GM19099 (cell line): ENCODE data around the gene LCP1.

Source experiments
- POLR2A ChIP-seq: IDR thresholded peaks from 3 replicates; pipeline ENCODE4 v1.6.1; 2011; ENCODE audit warnings: low read depth; ENCODE audit not compliant: insufficient read length; ENCODE audit errors: extremely low read depth

Gene LCP1

DNA sequence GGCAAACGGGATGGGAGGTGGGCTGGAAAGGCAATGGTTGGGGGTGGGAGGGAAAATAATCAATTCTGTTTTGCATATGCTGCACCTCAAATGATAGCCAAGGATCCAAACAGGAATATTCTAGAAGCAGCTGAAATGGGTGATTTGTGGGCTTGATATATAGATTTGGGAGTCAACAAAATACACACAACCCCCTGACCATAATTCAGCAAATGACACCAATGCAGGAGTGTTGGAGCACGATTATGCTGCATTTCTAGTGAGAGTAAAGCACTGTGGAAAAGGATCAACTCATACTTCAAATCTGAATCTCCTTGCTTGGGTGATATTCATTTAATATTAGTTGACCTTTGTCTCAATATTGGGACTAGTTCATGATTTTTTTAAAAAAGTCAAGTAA is 36.0 kb downstream of the LCP1 start:
- no peak for TF ChIP-seq POLR2A

DNA sequence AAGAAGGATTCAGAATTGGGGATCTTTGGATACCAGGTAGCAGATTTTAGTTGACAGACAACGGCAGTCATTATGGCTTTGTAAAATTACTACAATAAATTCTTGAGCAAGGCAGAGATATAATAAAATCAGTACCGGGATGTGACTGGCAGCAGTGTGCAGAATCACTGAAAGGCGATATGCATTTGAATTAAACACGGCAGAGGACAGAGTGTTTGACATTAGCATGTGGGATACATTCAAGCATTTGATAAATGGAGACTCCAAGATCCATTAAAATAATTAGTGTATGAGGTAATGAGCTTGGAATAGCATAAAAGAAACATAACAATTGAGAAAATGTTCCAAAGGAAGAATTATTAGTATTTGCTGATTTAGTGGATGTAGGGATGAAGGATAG is 36.8 kb downstream of the LCP1 start:
- no peak for TF ChIP-seq POLR2A

DNA sequence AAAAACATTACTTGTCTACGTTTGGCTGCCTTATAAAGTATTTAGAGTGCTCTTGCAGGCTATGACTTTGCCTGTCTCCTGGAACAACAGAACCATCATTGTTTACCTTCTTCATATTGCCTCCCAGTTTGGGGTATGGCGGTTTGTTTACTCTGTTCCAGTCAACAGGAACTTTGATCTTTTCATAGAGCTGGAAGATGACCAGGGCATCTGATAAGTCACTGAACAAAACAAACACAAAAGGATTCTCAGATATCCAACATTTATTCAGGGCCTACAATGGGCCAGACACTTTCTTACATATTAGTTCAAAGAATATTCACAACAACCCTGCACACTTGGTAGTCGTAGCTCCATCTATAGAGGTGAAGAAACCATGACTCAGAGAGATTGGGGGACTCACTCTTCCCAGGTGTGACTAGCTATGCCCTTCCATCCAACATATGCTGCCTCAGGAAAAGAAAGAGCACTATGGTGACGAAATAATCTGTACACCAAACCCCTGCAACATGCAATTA is 38.7 kb downstream of the LCP1 start:
- no peak for TF ChIP-seq POLR2A

DNA sequence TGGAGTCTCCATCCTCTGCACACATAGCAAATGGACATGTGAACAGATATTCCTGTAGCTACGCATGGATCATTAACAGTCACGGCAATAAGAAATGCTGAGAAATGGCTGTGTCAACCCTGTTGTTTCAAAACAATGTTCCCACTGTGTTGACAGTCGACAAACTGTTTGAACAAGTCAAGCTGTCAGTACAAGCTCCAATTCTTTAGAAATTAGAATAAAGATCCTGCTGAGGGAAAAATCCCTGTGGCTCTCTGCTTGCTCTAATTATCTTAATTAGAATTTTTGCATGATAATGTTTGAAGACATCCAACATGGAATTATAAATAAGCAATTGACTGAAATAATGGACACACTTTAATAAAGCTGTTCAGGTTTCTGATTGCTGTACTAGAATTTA is 39.2 kb downstream of the LCP1 start:
- no peak for TF ChIP-seq POLR2A

DNA sequence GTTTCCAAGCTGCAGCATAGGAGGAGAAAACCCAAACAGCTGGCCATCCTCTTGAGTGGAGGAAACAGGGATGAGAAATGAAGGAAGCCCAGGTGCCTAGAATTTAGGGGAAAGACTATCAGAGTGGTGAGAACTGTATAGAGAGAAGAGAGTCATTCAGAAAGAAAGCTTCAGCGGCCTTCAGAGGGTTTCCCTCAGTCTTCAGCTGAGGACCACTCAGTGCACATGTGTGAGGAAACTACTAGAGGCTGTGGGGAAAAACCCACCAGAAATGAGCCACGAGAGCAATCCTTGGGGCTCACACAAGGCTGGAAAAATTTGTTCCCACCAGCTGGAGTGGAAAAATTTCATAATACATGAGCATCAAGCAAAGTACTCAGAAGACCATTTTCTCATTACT is 41.9 kb downstream of the LCP1 start:
- no peak for TF ChIP-seq POLR2A

DNA sequence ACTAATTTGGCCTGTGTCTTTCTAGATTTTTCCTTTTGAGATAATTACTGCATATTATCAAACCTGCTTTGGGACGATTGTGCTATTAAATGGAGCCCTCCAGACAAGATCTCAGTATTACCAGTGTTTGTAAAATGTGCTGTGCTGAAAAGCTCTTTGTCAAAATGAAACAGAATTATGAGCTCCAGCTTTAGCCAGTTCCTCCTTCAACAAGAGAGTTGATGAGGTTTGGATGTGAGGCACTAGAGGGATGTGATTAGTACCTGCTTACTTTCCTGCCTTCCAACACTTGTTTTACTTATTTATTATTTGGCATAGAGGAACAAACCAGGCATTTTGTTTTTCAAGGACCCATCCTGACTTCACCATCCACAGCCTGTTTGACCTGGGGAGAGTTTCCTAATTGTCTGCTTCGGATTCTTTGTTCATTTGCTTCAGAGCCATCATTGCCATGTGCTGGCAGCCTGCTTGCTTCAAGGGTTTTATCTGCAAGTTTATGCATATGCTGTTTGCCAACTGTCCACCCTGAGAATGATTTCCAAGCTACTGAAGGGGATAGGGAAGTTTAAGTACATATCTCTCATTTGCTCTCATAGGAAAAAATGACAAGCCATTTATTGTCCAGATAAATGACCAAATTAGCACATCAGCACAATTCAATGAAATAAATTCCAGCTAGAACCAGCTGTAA is 44.2 kb downstream of the LCP1 start:
- no peak for TF ChIP-seq POLR2A

DNA sequence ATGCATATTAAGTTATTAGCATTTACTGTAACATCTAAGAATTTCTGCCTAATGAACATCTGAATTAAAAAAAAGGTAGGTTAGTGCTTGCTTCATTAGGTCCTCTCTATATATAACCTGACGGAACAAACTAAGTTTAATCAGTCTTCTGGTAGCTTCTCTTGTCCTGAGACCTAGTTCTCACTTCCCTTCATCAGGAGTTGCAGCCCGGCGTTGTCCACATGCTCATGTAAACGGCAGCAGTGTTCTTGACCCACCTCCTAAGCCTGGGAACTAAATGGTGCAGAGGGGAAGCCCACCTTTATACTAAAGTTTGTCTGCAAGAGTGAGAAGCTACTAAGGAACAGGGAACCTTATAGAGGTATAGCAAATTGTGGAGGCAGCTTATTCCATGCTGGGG is 45.3 kb downstream of the LCP1 start:
- no peak for TF ChIP-seq POLR2A

DNA sequence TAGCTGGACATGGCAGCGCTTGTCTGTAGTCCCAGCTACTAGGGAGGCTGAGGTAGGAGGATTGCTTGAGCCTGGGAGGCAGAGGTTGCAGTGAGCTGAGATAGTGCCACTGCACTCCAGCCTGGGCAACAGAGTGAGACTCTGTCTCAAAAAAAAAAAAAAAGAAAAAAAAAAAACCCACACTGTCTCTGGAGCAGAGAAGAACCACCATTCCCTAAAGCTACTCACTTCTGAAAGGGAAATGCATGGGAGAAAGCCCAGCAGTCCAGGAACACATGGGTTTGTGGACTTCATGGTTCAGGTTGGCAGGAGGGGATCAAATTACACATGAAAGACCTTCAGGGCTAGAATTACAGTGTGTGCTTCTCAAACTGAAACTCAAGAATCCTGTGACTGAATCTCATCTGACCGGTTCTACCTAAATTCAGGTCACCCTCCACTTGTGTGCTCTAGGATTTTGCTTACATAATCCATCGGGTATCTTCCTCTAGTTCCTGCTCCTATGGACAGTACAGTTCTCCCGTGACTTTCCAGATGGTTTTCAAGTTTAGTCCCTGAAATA is 46.9 kb downstream of the LCP1 start:
- no peak for TF ChIP-seq POLR2A

DNA sequence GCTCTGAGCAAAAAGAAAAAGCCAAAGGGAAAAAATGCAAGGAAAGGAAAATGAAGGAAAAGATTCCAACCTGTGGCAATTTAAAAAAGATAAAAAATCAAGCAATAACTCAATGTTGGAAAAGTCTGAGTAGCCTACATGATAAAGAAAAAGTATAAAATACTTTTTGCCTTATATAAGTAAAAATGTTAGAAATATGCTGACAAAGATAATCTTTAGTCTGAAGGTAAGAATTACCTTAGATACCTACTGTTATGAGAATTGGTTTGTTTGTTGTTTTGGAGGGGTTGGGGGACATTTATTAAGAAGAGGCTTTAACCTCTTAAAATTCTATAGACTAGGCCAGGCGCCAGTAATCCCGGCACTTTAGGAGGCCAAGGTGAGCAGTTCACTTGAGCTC is 47.5 kb downstream of the LCP1 start:
- TF ChIP-seq POLR2A = no peak

DNA sequence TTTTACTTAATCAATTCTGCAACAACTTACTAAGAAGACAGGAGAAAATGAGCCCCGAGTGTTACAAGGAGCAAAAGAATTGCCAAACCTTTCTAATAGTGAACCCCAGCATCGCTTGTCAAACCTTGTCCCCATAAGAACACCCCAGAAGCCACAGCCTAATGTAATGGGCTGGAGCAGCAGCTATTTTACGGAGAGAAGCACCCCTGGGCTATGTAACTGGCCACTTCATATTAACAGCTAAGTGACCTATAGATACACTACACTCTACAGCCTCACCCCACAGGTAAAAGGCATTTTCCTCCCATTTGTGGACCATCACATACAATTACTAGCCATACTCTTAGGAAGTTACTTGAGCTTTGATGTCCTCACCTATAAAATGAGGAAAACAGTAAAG is 49.9 kb downstream of the LCP1 start:
- TF ChIP-seq POLR2A = no peak

DNA sequence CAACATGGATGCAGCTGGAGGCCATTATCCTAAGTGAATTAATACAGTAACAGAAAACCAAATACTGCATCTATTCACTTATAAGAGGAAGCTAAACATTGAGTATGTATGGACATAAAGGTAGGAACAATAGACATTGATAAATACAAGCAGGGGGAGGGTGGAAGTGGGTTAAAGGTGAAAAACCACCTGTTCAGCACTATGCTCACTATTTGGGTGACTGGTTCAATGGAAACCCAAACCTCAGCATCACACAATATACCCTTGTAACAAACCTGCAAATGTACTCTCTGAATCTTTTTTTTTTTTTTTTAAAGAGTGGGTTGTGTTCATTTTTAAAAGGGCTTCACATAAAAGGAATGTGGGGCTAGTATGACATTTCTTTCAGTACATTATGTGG is 50.3 kb downstream of the LCP1 start:
- no peak for TF ChIP-seq POLR2A

DNA sequence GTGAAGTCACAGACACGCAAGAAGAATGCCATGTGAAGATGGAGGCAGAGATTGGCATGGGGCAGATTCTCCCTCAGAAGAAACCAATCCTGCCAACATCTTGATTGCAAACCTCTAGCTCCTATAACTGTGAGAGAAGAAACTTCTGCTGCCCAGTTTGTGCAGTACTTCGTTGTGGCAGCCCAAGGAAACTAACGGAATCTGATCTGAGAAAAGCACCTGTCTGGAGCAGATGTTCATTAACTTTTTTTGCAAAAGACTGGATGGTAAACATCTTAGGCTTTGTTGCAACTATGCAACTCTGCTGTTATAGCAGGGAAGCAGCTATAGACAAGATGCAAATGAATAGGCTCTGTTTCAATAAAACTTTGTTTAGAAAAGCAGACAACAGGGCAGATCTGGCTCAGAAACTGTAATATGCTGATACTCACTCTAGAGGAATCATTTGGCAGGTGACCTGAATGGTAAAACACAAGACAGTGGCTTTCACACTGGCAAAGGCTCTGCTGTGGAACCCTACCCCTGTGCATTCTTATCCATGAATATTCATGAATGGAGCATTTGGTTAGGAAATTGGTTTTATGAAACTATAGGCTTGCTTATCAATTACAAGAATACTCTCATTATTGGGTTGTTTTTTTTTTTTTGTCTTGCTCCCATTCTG is 51.9 kb downstream of the LCP1 start:
- no peak for TF ChIP-seq POLR2A

DNA sequence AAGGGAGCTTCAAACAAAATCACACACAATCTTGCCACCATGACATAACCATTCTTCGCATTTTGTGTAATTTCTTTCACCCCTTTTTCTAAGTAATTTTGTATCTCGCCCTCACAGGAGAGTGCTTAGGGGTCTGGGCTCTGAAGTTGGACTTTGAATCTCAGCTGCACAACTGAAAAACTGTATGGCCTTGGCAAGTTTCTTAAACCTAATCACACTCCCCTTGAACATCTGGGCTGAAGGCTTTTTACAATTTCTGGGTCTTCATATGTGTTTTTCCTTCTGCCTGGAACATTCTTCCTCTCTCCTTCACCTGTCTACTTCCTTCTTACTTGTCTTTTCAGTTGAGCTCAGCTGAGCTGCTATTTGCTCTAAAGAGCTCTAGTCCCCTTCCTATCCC is 52.9 kb downstream of the LCP1 start:
- no peak for TF ChIP-seq POLR2A

DNA sequence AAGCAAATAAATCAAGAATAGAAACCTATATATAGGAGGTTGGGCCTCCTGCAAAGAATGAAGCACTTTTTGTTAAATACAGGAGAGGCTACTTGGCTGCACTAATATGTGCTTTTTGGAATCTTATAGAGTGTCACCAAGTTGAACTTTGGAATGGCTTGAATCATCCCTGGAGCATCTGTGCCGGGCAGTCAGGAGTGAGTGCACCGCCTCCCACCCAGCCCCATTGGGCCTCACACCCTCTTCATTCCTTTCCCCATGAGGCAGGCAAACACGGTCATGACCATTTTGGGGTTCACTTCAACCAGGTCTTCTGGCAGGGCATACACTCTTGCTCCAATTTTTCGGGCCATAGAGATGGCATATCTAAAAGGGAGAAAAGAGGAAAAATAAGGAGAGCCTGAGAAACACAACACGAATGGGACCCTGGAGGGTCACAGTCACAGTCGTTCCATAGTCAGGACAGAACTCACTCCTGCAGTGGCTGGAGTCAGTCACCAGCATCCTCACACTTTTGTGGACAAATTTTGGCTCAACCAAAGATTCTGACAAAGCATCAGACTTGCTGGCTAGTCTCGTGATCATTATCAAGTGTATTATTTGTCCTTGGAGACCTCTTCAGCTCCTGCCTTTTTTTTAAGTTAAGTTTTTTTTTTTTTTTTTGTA is 54.5 kb downstream of the LCP1 start:
- no peak for TF ChIP-seq POLR2A

DNA sequence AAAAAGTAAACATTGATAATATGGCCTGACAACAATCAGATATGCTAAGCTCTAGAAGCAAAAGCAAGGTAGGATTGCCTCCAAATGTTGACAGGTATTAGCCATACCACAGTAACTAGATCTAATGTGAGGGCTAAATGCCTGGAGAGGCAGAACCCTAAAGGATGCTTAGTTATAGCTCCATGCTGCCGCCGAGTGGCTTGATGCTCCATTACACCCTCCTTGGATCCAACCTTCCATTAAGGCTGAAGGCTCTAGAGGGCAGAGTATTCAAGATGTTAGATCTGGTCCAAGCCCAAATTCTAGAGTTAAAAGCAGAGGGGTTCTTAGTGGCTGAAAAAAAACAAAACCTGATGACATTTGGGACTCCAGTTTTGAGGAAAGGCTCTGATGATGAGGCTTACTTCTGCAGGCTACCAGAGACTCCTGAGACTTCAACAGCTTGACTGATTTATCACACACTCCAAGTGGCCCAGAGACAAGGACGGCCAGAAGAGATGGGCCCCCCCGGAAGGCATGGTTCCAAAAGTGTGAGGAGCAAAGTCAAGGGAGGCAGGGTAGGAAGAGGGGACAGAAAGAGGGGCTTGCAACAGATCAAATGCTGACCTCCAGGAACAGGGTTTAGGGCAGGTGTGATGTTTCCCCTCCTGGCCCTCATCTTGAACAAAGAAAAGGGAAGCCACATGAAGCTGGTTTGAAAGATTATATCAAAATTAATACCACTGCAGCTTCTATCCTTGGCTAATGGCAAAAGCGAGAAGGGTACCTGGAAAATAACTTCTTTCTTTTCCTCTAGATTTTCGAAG is 55.2 kb downstream of the LCP1 start:
- TF ChIP-seq POLR2A = no peak
